ENCODE data around the gene ARHGDIA.

GRCh38 chr17:81870131-81870980 lies 781 bp downstream of the ARHGDIA start:
- TF ChIP-seq CTCF (conservative IDR thresholded peaks at IDR 0.05; ENCODE audit: low read depth, low read length) (no peak), EZH2 (IDR thresholded peaks at IDR 0.05; ENCODE audit: borderline replicate concordance, low read depth, low read length, poor library complexity, severe bottlenecking) (no peak)

Measured in A673 (cell line).